Measurements from ENCODE around the gene ZNF385B.

ZNF385B gene

DNA sequence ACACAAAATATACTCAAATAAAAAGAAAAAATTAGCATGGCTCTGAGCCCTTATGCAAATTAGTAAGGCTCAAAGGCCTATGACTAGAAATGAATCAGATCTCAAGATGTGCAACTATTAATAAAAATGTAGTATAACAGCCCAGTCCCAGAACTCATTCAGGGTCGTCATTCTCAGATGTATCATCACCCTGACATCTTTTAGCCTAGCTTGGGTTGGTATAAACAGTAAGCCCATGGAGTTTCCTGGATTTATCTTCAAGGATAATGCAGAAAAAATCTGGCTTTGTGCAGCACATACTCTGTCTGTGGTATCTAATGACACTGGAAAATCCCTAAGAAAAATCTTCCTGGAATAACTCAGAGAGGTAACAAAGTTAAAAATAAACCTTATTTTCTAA, 239.3 kb downstream of the ZNF385B start:
- no peak for DNase-seq

DNA sequence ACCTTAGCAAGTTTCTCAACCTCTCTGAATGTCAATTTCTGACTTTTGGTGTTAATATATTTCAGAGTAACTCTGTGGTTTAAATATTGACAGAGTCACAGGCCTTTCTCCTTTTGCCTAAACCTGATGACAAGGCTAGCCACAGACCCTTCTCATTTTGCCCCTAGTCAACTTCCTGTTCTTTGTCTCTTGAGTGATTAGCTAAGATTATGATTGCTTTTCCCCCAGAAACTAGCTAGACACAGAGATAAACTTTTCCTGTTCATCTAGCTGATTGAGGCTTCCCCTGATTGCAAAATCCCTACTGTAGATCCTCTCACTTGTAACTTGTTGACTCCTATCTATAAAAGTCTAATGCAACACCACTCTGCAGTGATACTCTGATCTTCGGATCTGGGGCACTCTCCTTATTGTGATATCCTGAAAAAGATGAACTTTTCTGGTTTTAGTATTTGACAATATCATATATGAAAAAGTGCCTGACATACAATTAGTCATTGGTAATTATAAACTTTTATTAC, 241.4 kb downstream of the ZNF385B start:
- peak; percentile 13 for DNase-seq

DNA sequence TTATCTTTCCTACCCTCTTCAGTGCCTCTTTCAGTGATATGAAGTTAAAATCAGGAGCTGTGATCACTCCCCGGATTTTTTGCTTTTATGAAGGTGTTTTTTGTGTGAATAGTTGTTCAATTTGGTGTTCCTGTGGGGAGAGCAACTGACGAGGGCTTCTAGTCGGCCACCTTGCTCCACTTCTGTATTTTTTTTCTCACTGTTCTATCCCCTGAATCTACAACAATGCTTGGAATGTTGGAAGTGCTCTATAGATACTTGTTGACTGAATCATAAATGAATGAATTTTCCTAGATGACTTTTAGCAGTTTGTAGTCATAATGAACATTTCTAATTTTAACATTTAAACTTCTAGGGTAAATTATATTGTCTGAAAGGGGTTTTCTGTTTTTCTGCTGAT, 247.3 kb downstream of the ZNF385B start:
- no peak for DNase-seq

DNA sequence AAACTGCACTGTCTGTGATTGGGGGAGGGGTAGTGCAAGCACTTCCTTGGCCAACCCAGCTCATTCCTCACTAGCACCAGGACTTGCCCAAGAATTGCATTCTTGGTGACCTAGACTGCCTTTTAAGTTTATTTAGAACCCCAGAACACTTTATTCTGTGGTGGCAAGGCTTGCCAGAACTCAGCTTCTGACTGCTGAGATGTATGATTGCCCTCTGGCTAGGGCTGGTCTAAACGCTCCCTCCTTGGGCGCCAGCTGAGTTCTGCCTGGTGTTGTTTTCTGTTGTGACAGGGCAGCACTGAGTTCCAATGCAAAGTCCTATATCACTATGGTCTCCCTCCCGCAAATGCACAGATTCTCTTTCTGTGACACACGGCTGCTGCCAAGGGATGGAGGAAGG, 247.7 kb downstream of the ZNF385B start:
- no peak for DNase-seq

DNA sequence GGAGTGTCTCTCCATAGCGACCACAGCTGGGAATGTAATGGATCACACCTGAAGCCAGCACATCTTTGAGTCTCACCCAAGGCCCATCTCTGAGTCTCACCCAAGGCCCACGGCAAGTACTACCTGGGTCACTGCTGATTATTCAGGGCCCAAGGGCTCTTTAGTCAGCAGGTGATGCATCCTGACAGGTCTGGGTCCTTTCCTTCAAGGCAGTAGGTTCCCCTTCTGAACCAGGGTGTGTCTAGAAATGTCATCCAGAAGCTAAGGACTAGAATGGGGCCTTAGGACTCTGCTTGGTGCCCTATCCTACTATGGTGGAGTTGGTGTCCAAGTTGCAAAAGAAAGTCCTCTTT, 248.1 kb downstream of the ZNF385B start:
- DNase-seq, result no peak

DNA sequence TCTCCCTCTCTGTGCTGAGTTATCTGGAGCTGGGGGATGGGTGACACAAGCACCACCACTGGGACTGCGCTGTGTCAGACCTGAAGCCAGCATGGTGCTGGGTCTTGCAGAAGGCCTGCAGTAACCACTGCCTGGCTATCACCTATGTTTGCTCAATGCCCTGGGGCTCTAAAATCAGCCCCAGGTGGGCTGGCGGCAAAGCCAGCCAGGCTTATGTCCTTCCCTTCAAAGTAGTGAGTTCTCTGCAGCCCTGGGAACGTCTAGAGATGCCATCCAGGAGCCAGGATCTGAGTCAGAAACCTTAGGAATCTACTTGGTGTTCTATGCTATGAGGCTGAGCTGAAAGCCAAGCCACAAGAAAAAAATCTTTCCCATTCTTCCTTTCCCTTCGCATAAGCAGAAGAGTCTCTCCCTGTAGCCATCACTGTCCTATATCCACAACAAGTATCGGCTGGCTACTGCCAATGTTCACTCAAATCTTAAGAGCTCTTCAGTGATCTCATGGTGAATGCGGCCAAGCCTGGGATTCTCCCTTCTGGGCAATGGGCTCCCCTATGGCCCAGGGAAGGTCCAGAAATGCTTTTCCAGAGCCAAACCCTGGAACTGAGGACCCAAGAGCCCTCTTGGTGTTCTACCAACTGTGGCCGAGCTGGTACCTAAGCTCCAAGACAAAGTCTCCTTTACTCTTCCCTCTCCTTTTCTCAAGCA, 248.7 kb downstream of the ZNF385B start:
- DNase-seq, result no peak

DNA sequence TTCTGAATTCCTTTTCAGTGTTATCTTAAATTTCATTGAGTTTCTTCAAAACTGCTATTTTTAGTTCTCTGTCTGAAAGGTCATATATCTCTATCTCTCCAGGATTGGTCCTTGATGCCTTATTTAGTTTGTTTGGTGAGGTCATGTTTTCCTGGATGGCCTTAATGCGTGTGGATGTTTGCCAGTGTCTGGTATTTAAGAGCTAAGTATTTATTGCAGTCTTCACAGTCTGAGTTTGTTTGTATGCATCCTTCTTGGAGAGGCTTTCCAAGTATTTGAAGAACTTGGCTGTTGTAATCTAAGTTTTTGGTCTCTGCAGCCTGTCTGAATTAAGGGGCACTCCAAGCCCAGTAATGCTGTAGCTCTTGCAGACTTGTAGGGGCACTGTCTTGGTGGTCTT, 249.3 kb downstream of the ZNF385B start:
- no peak for DNase-seq

DNA sequence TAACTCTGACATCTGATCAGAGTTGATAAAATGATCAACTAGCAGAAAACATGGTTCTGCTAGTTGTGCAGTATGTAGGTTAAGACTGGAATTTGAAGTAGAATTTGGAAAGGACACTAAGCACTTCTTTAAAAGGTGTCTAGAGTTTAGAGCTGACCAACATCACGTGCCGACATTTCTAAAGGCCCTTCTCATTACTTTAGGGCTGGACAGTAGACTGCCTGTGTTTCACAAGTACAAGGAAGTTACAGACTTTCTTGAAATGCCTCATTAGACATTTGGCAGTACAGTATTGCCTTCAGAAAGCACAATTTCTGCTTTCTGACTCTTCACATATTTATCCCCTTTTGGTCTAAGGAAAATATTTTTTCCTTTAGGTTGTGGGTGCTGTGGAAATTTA, 255.3 kb downstream of the ZNF385B start:
- no peak for DNase-seq

DNA sequence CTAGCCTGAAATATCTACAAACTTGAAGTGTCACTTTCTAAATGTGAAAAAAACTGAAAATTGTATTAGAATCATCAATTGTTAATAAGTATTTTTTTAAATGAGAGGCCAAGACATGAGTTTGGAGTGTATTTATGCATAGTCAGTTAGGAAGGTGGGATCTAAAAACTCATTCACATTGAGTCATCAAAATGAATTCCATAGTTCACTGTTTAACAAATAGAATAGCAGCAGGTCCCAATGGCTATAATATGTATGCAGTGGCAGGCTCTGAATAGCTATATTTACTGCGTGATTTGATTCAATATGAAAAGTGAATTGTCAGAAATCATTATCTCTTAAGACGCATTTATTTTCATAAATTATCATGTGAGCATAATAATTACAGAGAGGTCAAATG, 256.1 kb downstream of the ZNF385B start:
- no peak for DNase-seq

DNA sequence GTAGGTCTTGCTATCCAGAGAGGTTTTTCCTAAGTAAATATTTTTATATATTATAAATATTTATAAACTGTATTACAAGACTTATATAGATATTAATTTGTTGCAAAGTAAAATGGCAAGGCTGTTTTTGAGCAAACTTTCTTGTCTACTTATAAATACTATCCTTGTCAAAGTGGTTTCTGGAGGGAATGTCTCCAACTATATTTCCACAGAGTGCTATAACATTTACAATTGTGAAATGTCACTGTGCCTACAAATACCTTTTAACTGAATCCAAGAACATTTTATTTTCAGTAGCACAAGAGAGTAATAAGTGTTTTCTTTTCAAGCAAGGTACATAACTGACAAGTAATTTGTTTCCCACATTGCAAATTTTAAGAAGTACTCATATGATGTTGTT, 256.8 kb downstream of the ZNF385B start:
- no peak for DNase-seq

DNA sequence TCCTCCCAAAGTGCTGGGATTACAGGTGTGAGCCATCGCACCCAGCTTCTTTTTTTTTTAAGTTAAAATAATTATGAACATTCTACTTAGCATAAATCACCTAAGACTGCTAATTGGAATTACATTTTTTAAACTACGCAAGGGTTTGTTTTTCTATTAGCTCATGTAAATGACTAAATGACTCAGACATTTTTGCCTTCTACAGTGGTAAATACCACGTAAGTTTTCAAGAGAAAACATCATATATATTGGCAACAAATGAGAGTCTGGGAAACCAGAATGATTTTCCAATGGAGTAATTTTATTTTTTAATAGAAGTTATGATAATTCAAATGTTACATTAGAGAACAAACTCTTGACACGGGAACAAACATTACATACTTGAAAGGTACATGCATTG, 259.0 kb downstream of the ZNF385B start:
- DNase-seq, result no peak

DNA sequence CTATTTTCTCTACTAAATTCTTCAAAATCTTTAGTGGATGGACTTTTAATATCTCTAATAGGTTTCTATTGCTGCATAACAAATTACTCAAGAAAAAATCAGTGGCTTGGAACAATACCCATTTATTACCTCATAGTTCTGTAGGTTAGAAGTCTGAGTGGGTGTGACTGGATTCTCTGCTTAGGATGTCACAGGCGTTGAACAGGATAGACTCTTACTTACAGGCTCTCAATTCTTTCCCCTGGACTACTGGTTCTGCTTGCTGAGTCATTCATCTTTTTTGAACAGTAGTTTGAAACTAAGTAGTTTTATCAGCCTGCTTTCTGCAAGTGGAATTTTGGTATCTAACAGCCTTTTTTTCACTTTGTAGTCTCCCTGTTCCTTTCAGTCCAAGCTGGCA, 265.4 kb downstream of the ZNF385B start:
- no peak for DNase-seq

DNA sequence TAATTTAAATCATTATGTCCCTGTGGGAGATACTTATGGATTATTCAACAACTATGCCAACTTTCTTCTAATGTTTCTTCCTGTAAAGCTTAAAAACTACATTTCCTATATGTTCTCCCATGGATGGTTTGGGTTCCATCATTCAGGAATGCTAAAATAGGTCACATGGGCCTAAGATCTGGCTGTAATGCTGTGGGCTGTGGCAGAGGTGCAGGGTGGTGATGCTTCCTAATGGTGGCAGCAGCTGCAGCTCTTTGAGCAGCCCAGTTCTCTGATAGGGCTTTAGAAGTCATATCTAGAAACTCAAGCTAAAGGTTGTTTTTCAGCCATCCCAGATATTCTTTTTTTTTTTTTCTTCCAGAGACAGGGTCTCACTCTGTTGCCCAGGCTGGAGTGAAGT, 266.1 kb downstream of the ZNF385B start:
- DNase-seq, result no peak

DNA sequence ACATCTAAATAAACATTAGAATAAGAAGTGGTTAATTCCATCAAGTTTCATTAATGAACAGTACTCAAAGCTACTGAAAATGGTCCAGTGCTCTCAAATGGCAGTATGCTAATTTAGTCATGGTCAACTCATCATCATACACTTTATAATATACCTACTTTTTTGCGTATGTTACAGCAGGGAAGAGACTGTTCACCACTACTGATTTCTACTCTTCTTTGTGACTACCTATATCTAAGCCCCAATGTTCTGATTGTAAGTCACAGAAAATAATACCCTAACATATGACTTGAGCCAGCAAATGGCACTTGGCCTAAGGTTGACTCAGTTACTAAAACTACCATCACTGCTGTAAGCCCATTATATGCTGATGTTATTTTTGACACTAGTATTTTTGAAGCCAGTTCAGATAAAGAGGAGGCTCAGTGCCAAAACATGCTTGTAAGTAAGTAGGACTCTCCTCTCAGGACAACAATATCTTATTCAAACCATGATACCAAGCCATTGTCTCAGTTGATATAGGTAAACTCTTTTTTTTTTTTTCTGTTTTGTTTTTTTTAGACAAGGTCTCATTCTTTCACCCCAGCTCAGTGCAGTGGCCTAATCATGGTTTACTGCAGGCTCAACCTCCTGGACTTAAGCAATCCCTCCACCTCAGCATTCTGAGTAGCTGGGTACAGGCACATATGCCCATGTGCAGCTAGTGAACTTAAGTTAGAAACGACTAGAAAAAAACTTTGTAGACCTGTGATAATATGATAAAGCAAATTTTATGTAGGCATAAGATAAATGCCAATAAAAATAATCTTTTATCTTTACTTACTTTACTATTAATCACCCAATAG, 266.9 kb downstream of the ZNF385B start:
- DNase-seq, result no peak

DNA sequence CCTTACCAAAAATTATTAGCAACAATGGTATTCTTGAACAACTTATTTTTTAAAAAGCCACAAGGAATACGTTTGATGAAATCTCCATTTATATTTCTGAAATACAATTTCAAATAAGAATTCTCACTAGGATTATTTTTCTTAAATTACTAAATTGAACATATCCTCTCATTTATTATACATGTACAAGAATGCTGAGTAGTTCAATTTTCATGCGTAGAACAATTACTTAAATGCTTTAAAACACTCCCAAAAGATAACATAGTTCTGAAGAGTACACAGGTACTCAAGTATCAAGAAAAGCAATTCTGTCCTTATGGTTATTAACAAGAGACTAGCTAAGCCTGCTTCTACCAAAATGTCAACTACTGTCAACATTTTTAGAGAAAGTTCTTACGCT, 268.1 kb downstream of the ZNF385B start:
- no peak for DNase-seq

DNA sequence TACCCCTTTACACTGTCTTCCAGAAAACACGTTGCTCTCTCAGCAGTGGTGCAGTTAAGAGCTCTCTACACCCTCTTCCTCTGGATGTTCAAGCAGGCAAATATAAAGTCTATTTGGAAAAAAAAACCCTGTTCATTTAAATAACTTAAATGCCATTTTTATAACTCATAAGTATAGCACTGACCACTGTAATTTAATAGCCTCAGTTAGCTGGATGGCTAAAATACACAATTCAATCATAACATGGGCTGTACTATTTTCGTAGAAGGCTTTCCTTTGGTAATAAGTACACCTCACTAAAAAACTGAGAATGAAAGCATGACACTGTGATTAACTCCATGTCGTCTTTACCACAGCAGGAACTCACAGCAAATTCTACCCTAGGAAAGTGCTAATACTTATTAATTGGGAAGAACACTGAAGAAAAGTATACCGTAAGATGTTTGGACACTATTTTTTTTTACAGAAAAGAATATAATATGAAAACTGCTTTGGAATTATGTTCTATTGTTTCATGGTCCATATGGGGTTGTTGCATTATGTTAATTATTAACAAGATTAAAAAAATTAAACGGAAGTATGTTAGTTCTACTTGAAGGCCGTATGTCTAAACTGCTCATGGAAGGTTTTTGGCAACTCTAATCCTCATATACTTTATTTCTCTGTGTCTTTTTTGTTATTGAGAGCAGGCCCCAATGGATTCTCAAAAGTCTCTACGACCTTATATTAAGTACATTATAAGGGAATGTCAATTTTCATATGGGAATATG, 269.1 kb downstream of the ZNF385B start:
- DNase-seq, result no peak

DNA sequence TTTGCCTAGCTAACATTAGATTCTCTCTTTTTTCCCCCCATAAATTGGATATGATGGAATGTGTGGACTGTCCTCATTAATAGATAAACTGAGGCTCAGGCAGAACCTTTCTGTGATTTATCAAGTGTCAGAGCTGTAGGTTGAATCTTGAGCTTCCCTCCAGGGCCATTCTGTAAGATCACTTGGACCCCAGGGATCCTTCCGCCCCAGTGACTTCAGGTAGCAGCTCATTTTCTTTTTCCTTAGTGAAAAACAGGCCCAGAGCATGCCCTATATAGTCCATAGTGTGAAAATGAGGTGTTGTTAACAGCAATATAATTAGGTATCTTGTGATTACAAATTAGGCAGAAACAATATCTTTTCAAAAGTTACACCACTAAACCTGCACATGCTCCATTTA, 269.7 kb downstream of the ZNF385B start:
- DNase-seq, result no peak

DNA sequence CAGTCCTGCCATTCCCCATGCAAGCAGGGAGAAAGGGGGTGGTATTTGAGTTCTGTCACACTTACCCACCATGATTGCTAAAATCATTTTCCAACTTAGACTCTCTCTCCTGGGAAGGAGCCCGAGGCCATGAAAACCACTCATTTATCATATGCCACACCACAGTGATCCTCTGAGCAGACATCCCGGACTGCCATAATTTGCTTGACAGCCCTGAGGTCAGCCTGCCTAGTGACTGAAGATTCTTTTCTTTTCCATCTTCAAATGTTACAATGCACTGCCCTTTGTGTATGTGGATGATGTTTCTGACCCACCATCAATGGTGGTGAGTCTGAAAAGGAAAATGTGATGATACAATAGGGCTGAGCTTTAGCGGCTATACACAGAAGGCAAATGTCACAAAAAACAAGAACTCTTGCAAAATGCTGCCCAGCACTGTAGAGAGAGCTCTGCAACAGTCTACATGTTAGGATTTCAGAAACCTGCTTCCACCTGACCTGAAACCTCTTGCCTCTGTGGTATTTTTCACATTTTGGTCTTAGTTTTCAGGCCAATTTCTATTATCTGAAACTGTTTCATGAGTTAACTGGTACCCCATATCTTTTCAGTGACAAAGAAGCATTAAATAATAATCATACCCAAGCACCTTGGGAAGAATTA, 272.8 kb downstream of the ZNF385B start:
- DNase-seq, result no peak

DNA sequence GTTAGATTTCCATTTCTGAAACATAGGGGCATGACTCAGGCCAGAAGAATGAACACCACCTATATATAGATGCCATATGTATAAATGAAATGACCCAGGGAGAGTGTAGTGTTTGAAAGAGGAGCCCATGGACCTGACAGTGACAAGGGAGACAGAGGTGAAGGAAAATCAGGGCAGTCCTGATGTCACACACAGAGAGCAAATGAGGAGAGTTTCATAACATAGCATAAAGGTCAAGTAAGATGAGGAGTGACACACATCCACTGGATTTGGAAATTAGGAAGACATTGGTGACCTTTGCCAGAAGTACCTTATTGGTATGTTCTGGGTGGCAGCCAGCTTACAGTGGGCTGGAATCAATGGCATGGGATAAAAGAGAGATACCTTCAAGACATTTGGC, 276.7 kb downstream of the ZNF385B start:
- DNase-seq, result no peak

DNA sequence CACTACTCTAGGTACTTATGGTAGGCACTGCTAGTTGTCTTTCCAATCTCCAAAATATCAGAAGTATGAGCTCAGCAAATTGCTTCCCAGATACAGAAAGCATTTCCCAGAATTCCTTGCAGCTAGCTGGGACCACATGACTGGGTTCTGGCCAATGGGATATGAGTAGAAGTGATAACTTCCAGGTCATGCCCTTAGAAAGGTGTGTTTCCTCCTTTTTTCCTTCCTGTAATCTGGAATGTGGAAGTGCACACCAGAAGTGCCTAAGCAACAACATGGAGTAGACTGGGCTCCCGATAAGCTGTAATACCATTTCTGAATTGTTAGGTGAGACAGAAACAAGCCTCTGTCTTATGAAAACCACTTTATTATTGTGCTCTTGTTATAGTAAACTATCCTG, 279.8 kb downstream of the ZNF385B start:
- DNase-seq, result no peak

DNA sequence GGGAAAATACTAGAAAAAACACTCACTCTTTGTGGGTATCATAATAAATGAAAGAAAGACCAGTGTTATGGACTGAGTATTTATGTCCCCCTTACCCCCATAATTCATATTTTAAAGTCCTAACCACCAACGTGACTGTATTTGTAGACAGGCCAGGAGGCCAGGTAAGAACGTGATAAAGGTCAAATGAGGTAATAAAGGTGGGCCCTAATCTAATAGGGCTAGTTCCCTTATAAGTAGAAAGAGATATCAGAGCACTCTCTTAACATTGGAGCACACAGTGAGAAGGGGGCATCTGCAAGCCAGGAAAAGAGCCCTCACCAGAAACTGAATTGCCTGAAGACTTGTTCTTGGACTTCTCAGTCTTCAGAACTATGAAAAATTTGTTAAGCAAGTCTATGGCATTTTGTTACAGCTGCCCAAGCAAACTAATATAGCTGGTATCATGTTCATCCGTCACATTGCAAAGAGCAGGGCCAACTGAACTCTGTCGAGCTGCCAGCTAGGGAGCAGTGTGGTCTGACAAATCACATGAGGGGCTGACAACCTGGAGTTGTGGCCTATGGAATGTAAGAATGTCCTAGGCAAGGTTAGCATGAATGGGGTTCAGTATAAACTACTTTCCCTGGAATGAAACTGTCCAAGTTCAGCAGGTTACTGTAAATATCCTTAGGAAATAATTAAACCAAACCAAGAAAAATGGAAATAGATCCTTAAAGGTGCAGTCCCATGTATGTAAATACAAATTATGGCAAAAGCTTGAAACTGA, 280.9 kb downstream of the ZNF385B start:
- DNase-seq, result no peak

DNA sequence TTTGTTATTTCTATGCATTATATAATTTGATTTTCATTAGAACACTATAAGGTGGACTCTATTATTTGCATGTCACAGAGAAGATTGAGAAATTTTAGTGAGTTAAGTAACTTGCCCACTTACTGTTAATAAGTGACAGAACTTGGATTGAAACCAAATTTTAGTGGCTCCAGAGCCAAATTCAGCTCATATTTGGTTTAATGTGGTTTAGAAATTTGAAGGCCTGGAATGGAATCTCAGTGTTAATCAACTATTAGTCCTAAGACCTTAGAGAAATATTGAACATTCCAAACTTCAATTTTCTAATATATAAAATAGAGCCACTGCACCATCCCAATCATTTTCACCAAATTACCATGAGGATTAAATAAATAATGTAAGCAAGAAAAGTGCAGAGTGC, 281.6 kb downstream of the ZNF385B start:
- DNase-seq, result no peak

Data from MV-4-11 (cell line).